H9 (cell line): ENCODE data around the gene ZNF593. TPM values are rescaled to one million over a fixed set of nuclear protein-coding genes. Genes with fewer than 3 reads are reported as not detected.

ENCODE experiments used
- DNase-seq: peaks from one replicate; pipeline ENCODE4 v3.0.0-alpha.2; 2017
- H2AFZ ChIP-seq: one replicate; pipeline ENCODE4 v1.6.1; 2013; ENCODE audit warnings: mild to moderate bottlenecking, low read length, control low read depth, moderate library complexity
- H2AK5ac ChIP-seq: 2 replicates; pipeline ENCODE4 v1.6.1; 2013; ENCODE audit warnings: low read length, control low read depth, mixed read lengths; ENCODE audit not compliant: insufficient read length
- H2BK120ac ChIP-seq: one replicate; pipeline ENCODE4 v1.6.1; 2013; ENCODE audit warnings: low read depth, mild to moderate bottlenecking, low read length, control low read depth, inconsistent platforms; ENCODE audit not compliant: poor library complexity, severe bottlenecking
- H2BK12ac ChIP-seq: 2 replicates; pipeline ENCODE4 v1.6.1; 2013; ENCODE audit warnings: low read length, control low read depth, mixed read lengths, low read depth; ENCODE audit not compliant: insufficient read length
- H2BK15ac ChIP-seq: 2 replicates; pipeline ENCODE4 v1.6.1; 2013; ENCODE audit warnings: low read depth, low read length, control low read depth
- H2BK20ac ChIP-seq: one replicate; pipeline ENCODE4 v1.6.1; 2013; ENCODE audit warnings: low read depth, mild to moderate bottlenecking, low read length, control low read depth, inconsistent platforms; ENCODE audit not compliant: poor library complexity, severe bottlenecking
- H2BK5ac ChIP-seq: 2 replicates; pipeline ENCODE4 v1.6.1; 2013; ENCODE audit warnings: low read length, control low read depth, mixed read lengths; ENCODE audit not compliant: insufficient read length
- H3K14ac ChIP-seq: 2 replicates; pipeline ENCODE4 v1.6.1; 2013; ENCODE audit warnings: low read length, control low read depth; ENCODE audit not compliant: insufficient read depth
- H3K18ac ChIP-seq: 2 replicates; pipeline ENCODE4 v1.6.1; 2013; ENCODE audit warnings: low read depth, mild to moderate bottlenecking, mixed read lengths, low read length, control low read depth; ENCODE audit not compliant: insufficient read length
- H3K23ac ChIP-seq: 2 replicates; pipeline ENCODE4 v1.6.1; 2013; ENCODE audit warnings: low read length, control low read depth, mixed read lengths, low read depth; ENCODE audit not compliant: insufficient read length
- H3K23me2 ChIP-seq: 2 replicates; pipeline ENCODE4 v1.6.1; 2013; ENCODE audit warnings: low read depth, mild to moderate bottlenecking, mixed read lengths, low read length, control low read depth; ENCODE audit not compliant: insufficient read length, poor library complexity, severe bottlenecking
- H3K27ac ChIP-seq: 2 replicates; pipeline ENCODE4 v1.5.1; 2013; ENCODE audit warnings: low read length, control low read depth, mixed read lengths, low read depth; ENCODE audit not compliant: insufficient read length
- H3K27me3 ChIP-seq: 2 replicates; pipeline ENCODE4 v1.6.1; 2013; ENCODE audit warnings: low read length, control low read depth, inconsistent platforms; ENCODE audit not compliant: insufficient read depth
- H3K4ac ChIP-seq: 2 replicates; pipeline ENCODE4 v1.6.1; 2013; ENCODE audit warnings: low read depth, mild to moderate bottlenecking, control low read depth, inconsistent platforms, low read length, moderate library complexity
- H3K4me1 ChIP-seq: 2 replicates; pipeline ENCODE4 v1.6.1; 2013; ENCODE audit warnings: low read length, control low read depth, inconsistent platforms; ENCODE audit not compliant: insufficient read depth
- H3K4me2 ChIP-seq: 2 replicates; pipeline ENCODE4 v1.6.1; 2013; ENCODE audit warnings: low read length, control low read depth, mixed read lengths; ENCODE audit not compliant: insufficient read length, insufficient read depth
- H3K56ac ChIP-seq: 2 replicates; pipeline ENCODE4 v1.6.1; 2013; ENCODE audit warnings: low read depth, mild to moderate bottlenecking, mixed read lengths, low read length, control low read depth; ENCODE audit not compliant: insufficient read length
- H3K79me1 ChIP-seq: 2 replicates; pipeline ENCODE4 v1.6.1; 2013; ENCODE audit warnings: low read depth, mild to moderate bottlenecking, moderate library complexity, low read length, control low read depth, inconsistent platforms; ENCODE audit not compliant: insufficient read depth, poor library complexity, severe bottlenecking
- H3K79me2 ChIP-seq: 2 replicates; pipeline ENCODE4 v1.6.1; 2013; ENCODE audit warnings: low read length, control low read depth, inconsistent platforms; ENCODE audit not compliant: insufficient read depth
- H3K9ac ChIP-seq: 2 replicates; pipeline ENCODE4 v1.6.1; 2013; ENCODE audit warnings: low read length, control low read depth, mixed read lengths; ENCODE audit not compliant: insufficient read length; ENCODE audit errors: extremely low read depth
- H3K9me3 ChIP-seq: one replicate; pipeline ENCODE4 v1.6.1; 2013; ENCODE audit warnings: low read depth, low read length, inconsistent platforms; ENCODE audit not compliant: control insufficient read depth
- H3T11ph ChIP-seq: one replicate; pipeline ENCODE4 v1.6.1; 2013; ENCODE audit warnings: mild to moderate bottlenecking, low read length, control low read depth, inconsistent platforms
- H4K20me1 ChIP-seq: one replicate; pipeline ENCODE4 v1.6.1; 2013; ENCODE audit not compliant: control insufficient read depth, insufficient read length, insufficient read depth
- H4K5ac ChIP-seq: 2 replicates; pipeline ENCODE4 v1.6.1; 2013; ENCODE audit warnings: low read depth, mild to moderate bottlenecking, mixed read lengths, low read length, control low read depth; ENCODE audit not compliant: insufficient read length
- H4K8ac ChIP-seq: replicated peaks from 2 replicates; pipeline ENCODE4 v1.6.1; 2013; ENCODE audit warnings: low read length, control low read depth, mixed read lengths, low read depth; ENCODE audit not compliant: insufficient read length
- H4K91ac ChIP-seq: 2 replicates; pipeline ENCODE4 v1.6.1; 2013; ENCODE audit warnings: low read depth, mild to moderate bottlenecking, moderate library complexity, mixed read lengths, low read length, control low read depth; ENCODE audit not compliant: insufficient read length
- H3K27ac Mint-ChIP-seq, 3 experiments: 2 replicates in 2 of 3; 3 replicates in 1 of 3; pipeline ENCODE4 v1.8.0; 2020 to 2021; ENCODE audit warnings: mixed read lengths in 3 of 3, mild to moderate bottlenecking in 1 of 3, moderate library complexity in 1 of 3
- H3K27me3 Mint-ChIP-seq: 2 replicates; pipeline ENCODE4 v1.8.0; 2021; ENCODE audit warnings: low read depth, mild to moderate bottlenecking, moderate library complexity, mixed read lengths
- H3K36me3 Mint-ChIP-seq, 3 experiments: 2 replicates in 2 of 3; 3 replicates in 1 of 3; pipeline ENCODE4 v1.8.0; 2020 to 2021; ENCODE audit warnings: low read depth in 3 of 3, mixed read lengths in 3 of 3; ENCODE audit not compliant: insufficient read depth in 1 of 3
- H3K4me1 Mint-ChIP-seq, 2 experiments: 2 replicates each; pipeline ENCODE4 v1.8.0; 2020; ENCODE audit warnings: mixed read lengths in 2 of 2
- H3K4me3 Mint-ChIP-seq, 2 experiments: 2 replicates in 1 of 2; 3 replicates in 1 of 2; pipeline ENCODE4 v1.8.0; 2020 to 2021; ENCODE audit warnings: mild to moderate bottlenecking in 2 of 2, mixed read lengths in 2 of 2, moderate library complexity in 1 of 2
- H3K9me3 Mint-ChIP-seq, 2 experiments: 2 replicates in 1 of 2; 3 replicates in 1 of 2; pipeline ENCODE4 v1.8.0; 2020; ENCODE audit warnings: mild to moderate bottlenecking in 2 of 2, mixed read lengths in 2 of 2, moderate library complexity in 1 of 2
- CTCF ChIP-seq: fragments of 200-600 bp; sonication (generic); conservative IDR thresholded peaks from 3 replicates; pipeline ENCODE4 v1.8.0; 2021; ENCODE audit warnings: antibody characterized with exemption, mild to moderate bottlenecking
- total RNA-seq: library from RNA; stranded (reverse); gene quantifications from 2 replicates; pipeline ENCODE4 v1.2.1, GENCODE V29; 2021

The ZNF593 gene
- total RNA-seq, 1 experiment from 2014 or later: 48.2 TPM

DNA sequence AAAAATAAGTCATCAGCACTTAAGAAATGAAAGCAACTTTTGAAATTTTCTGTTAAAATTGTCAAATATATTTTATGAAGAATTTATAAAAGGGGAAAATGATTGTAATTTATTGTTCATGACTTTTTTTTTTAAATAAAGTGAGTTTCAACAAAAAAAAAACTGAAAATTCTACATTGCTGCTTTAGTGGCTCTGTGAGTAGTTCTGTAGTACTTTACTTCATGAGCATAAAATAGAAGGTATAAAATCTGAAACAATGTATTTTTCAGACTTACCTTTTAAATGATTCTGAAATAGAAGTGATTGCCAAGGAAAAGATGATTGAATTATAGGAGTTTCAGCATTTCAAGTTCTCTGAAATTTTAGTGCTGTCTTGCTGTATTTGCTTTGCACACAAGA, 44.3 kb upstream of the ZNF593 start:
- no peaks in the 10 kb centered on the region for H4K20me1 ChIP-seq
- H3K56ac ChIP-seq: no peak overlapping the region
- no peak overlapping the region for H4K91ac ChIP-seq
- no peak overlapping the region for H3T11ph ChIP-seq
- H2AFZ ChIP-seq: no peak overlapping the region
- H2BK15ac ChIP-seq: no peak overlapping the region
- no peak for TF ChIP-seq CTCF
- Mint-ChIP-seq H3K9me3 (no peaks in the 10 kb centered on the region), H3K27me3 (no peaks in the 10 kb centered on the region), H3K36me3 (peaks cover 0 to 7% (median 0%) of the 10 kb centered on the region in 3 experiments; a peak in 3 of 7 replicates), H3K4me3 (no peak overlapping the region), H3K27ac (no peak overlapping the region), H3K4me1 (peaks cover 4 to 10% of the 10 kb centered on the region in 2 experiments; a peak in 3 of 4 replicates)
- H2BK12ac ChIP-seq: no peak overlapping the region
- no peak overlapping the region for H4K5ac ChIP-seq
- H3K18ac ChIP-seq: no peak overlapping the region
- no peaks in the 10 kb centered on the region for H3K23me2 ChIP-seq
- H3K4me1 ChIP-seq: no peaks in the 10 kb centered on the region
- no peaks in the 10 kb centered on the region for H3K79me1 ChIP-seq
- H3K27me3 ChIP-seq: no peaks in the 10 kb centered on the region
- no peak overlapping the region for H2BK5ac ChIP-seq
- no peak overlapping the region for H2AK5ac ChIP-seq
- no peak overlapping the region for H4K8ac ChIP-seq
- H2BK120ac ChIP-seq: no peak overlapping the region
- no peak for DNase-seq
- no peak overlapping the region for H3K14ac ChIP-seq
- no peak overlapping the region for H2BK20ac ChIP-seq
- H3K9me3 ChIP-seq: no peaks in the 10 kb centered on the region
- H3K79me2 ChIP-seq: no peaks in the 10 kb centered on the region
- H3K4ac ChIP-seq: no peak overlapping the region
- H3K27ac ChIP-seq: no peak overlapping the region
- H3K23ac ChIP-seq: no peak overlapping the region
- no peak overlapping the region for H3K9ac ChIP-seq
- H3K4me2 ChIP-seq: no peak overlapping the region
